Measurements from ENCODE around the gene ASTN2. TPM values are rescaled to one million over a fixed set of nuclear protein-coding genes. Genes with fewer than 3 reads are reported as not detected.

Gene ASTN2
- total and polyA plus RNA-seq, 2 donors (not counting 3 experiments of a cell fraction or from before 2014, with no cell fraction given) = 1.0 to 1.9 TPM

- H3K4me1 ChIP-seq (ENCODE audit: control insufficient read depth, extremely low read depth, insufficient read depth, low read length) = no peaks in the 10 kb centered on the region
- peaks cover 2% of the 10 kb centered on the region for H3K9me3 ChIP-seq (replicated peaks; ENCODE audit: control insufficient read depth, insufficient read depth, low read length)
- H3K36me3 ChIP-seq (ENCODE audit: control insufficient read depth in 2 of 2, extremely low read depth in 1 of 2, insufficient read depth in 2 of 2, low read length in 2 of 2) = no peaks in the 10 kb centered on the region
- H3K27ac ChIP-seq (ENCODE audit: insufficient read depth, low read depth, low read length) = no peak overlapping the region
- no peak overlapping the region for H2AFZ ChIP-seq (ENCODE audit: low read depth, low read length)
- no peak overlapping the region for H3K9ac ChIP-seq (replicated peaks; ENCODE audit: extremely low read depth, insufficient read depth, low read length)
- H4K20me1 ChIP-seq (replicated peaks; ENCODE audit: control insufficient read depth, extremely low read depth, insufficient read depth, low read length) = no peaks in the 10 kb centered on the region
- FAIRE-seq (no peak), DNase-seq (ENCODE audit: low read depth, low spot score) (no peak)
- no peaks in the 10 kb centered on the region for H3K9me1 ChIP-seq (replicated peaks; ENCODE audit: control insufficient read depth, extremely low read depth, insufficient read depth, low read length)
- H3K4me2 ChIP-seq (ENCODE audit: insufficient read depth, low read length) = no peak overlapping the region
- POLR2A ChIA-PET = no interaction called here
- dilution Hi-C loops (cut with MboI; ENCODE audit: extremely low pct_ligation_motif_present, low sequenced_read_pairs) = no loop called here
- H3K27me3 ChIP-seq (ENCODE audit: control insufficient read depth in 2 of 2, insufficient read depth in 2 of 2, low read length in 2 of 2) = no peaks in the 10 kb centered on the region
- no peaks in the 10 kb centered on the region for H3K79me2 ChIP-seq (ENCODE audit: control insufficient read depth, insufficient read depth, low read length)
- intact Hi-C loops (cut with micrococcal nuclease) = no loop called here
- CTCF ChIA-PET = no interaction called here
- H3K4me3 ChIP-seq (replicated peaks in 1 of 3; ENCODE audit: insufficient read depth in 1 of 3, low read depth in 1 of 3, low read length in 3 of 3) = no peak overlapping the region
- TF ChIP-seq POLR2A (IDR thresholded peaks at IDR 0.05; ENCODE audit: low read depth, low read length) (no peak), MYC (IDR thresholded peaks at IDR 0.05; ENCODE audit: low read depth, low read length) (no peak), JUN (IDR thresholded peaks at IDR 0.05; ENCODE audit: borderline replicate concordance, insufficient read depth, insufficient read length, low read depth) (no peak), EZH2 (IDR thresholded peaks at IDR 0.05; ENCODE audit: borderline replicate concordance, low read depth, low read length, severe bottlenecking) (no peak), GATA2 (IDR thresholded peaks at IDR 0.05; ENCODE audit: insufficient read depth, insufficient read length, low read depth, low read length) (no peak), FOS (IDR thresholded peaks at IDR 0.05; ENCODE audit: borderline replicate concordance, insufficient read depth, low read length) (no peak), POLR2AphosphoS5 (IDR thresholded peaks at IDR 0.05; ENCODE audit: insufficient read depth, low read depth, low read length) (no peak), MAX (IDR thresholded peaks at IDR 0.05; ENCODE audit: insufficient read depth, insufficient read length) (no peak)
- TF ChIP-seq, protein P1, sequence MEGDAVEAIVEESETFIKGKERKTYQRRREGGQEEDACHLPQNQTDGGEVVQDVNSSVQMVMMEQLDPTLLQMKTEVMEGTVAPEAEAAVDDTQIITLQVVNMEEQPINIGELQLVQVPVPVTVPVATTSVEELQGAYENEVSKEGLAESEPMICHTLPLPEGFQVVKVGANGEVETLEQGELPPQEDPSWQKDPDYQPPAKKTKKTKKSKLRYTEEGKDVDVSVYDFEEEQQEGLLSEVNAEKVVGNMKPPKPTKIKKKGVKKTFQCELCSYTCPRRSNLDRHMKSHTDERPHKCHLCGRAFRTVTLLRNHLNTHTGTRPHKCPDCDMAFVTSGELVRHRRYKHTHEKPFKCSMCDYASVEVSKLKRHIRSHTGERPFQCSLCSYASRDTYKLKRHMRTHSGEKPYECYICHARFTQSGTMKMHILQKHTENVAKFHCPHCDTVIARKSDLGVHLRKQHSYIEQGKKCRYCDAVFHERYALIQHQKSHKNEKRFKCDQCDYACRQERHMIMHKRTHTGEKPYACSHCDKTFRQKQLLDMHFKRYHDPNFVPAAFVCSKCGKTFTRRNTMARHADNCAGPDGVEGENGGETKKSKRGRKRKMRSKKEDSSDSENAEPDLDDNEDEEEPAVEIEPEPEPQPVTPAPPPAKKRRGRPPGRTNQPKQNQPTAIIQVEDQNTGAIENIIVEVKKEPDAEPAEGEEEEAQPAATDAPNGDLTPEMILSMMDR (IDR thresholded peaks at IDR 0.05; ENCODE audit: extremely low read depth in 1 of 2, insufficient read depth in 1 of 2, low read depth in 1 of 2, low read length in 2 of 2) = no peak
- no TSS peak for BruUV-seq (replicated peaks)
Measured at GRCh38 chr9:117074784-117075520, 339.9 kb downstream of the ASTN2 start.

All from endothelial cell of umbilical vein (primary cell).